ENCODE measurements around the gene CCN6. TPM values are rescaled to one million over a fixed set of nuclear protein-coding genes. Genes with fewer than 3 reads are reported as not detected.
"Not testable (repeated sequence)": the region's sequence is repeated elsewhere in the genome, so short reads cannot be mapped to it uniquely, and the experiment has no call there.

The CCN6 gene
- total RNA-seq, 1 donor from 2014 or later = not detected

- no peak for DNase-seq (ENCODE audit: low spot score)
- Histone ChIP-seq H3K79me2 (ENCODE audit: low read depth) (no peaks in the 10 kb centered on the region), H3K36me3 (no peaks in the 10 kb centered on the region), H3K4me1 (peaks cover 5% of the 10 kb centered on the region), H2AFZ (replicated peaks) (no peak overlapping the region), H3K4me3 (no peak overlapping the region), H3F3A (ENCODE audit: low read depth) (no peaks in the 10 kb centered on the region), H4K20me1 (ENCODE audit: low read depth) (no peaks in the 10 kb centered on the region), H3K9ac (no peak overlapping the region), H3K4me2 (no peak overlapping the region), H3K27me3 (no peaks in the 10 kb centered on the region), H3K9me3 (ENCODE audit: low read depth) (no peaks in the 10 kb centered on the region), H3K27ac (no peak overlapping the region)
- H3K36me3 Mint-ChIP-seq = no peaks in the 10 kb centered on the region
- peak overlapping the region; percentile 87 for H3K27ac Mint-ChIP-seq
- H3K4me3 Mint-ChIP-seq = no peak overlapping the region
- H3K9me3 Mint-ChIP-seq = peaks cover 10% of the 10 kb centered on the region
- peaks cover 13% of the 10 kb centered on the region for H3K27me3 Mint-ChIP-seq (ENCODE audit: insufficient read depth, low read depth)
- peaks cover 9% of the 10 kb centered on the region for H3K4me1 Mint-ChIP-seq
- TF ChIP-seq, protein P1, sequence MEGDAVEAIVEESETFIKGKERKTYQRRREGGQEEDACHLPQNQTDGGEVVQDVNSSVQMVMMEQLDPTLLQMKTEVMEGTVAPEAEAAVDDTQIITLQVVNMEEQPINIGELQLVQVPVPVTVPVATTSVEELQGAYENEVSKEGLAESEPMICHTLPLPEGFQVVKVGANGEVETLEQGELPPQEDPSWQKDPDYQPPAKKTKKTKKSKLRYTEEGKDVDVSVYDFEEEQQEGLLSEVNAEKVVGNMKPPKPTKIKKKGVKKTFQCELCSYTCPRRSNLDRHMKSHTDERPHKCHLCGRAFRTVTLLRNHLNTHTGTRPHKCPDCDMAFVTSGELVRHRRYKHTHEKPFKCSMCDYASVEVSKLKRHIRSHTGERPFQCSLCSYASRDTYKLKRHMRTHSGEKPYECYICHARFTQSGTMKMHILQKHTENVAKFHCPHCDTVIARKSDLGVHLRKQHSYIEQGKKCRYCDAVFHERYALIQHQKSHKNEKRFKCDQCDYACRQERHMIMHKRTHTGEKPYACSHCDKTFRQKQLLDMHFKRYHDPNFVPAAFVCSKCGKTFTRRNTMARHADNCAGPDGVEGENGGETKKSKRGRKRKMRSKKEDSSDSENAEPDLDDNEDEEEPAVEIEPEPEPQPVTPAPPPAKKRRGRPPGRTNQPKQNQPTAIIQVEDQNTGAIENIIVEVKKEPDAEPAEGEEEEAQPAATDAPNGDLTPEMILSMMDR (IDR thresholded peaks at IDR 0.05) = no peak
- no peak for TF ChIP-seq EZH2phosphoT487 (IDR thresholded peaks at IDR 0.05)
- no peak for TF ChIP-seq EZH2 (IDR thresholded peaks at IDR 0.05)
These were observed 4.7 kb upstream of the CCN6 start for GRCh38 chr6:112049026-112049799.

DNA sequence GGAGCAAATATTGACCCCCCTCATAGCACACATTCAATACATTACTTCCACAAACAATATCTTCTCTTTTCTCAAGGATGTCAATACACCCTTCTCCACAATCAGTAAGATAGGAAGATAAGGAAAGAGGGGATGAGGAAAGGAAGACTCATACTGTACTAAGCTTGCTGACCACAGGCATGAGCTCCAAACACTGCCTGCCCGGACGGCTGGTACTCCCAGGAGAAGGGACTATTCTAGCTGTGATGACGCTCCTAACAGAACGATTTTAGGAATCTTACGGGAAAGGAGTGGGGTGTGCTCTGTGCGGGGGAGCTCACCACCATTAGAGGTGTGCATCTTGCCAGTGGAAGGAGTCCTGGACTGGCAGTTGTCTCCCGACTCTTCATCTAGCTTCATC lies 3.9 kb upstream of the CCN6 start:
- TF ChIP-seq EZH2 (IDR thresholded peaks at IDR 0.05) (no peak), EZH2phosphoT487 (IDR thresholded peaks at IDR 0.05) (no peak)
- TF ChIP-seq, protein P1 (IDR thresholded peaks at IDR 0.05) = no peak
- Mint-ChIP-seq H3K9me3 (peaks cover 10% of the 10 kb centered on the region), H3K4me1 (peaks cover 9% of the 10 kb centered on the region)

GRCh38 chr6:112050429-112050828 lies 3.5 kb upstream of the CCN6 start:
- H3K36me3 ChIP-seq = no peaks in the 10 kb centered on the region
- DNase-seq (ENCODE audit: low spot score) = no peak
- Mint-ChIP-seq H3K4me1 (peaks cover 9% of the 10 kb centered on the region), H3K4me3 (no peak overlapping the region), H3K36me3 (no peaks in the 10 kb centered on the region), H3K27me3 (ENCODE audit: insufficient read depth, low read depth) (peaks cover 13% of the 10 kb centered on the region), H3K27ac (no peak overlapping the region), H3K9me3 (peaks cover 10% of the 10 kb centered on the region)
- no peaks in the 10 kb centered on the region for H3F3A ChIP-seq (ENCODE audit: low read depth)
- no peak overlapping the region for H3K4me3 ChIP-seq
- no peaks in the 10 kb centered on the region for H3K9me3 ChIP-seq (ENCODE audit: low read depth)
- H3K4me2 ChIP-seq = no peak overlapping the region
- H3K4me1 ChIP-seq = peaks cover 5% of the 10 kb centered on the region
- no peak overlapping the region for H3K27ac ChIP-seq
- no peaks in the 10 kb centered on the region for H3K79me2 ChIP-seq (ENCODE audit: low read depth)
- no peaks in the 10 kb centered on the region for H3K27me3 ChIP-seq
- no peak overlapping the region for H2AFZ ChIP-seq (replicated peaks)
- H3K9ac ChIP-seq = no peak overlapping the region
- TF ChIP-seq EZH2 (IDR thresholded peaks at IDR 0.05) (no peak), EZH2phosphoT487 (IDR thresholded peaks at IDR 0.05) (no peak)
- TF ChIP-seq, protein P1 (IDR thresholded peaks at IDR 0.05) = no peak
- H4K20me1 ChIP-seq (ENCODE audit: low read depth) = no peaks in the 10 kb centered on the region

More for the DNA sequence above, 3.9 kb upstream of the CCN6 start:
- Histone ChIP-seq H3K4me2 (no peak overlapping the region), H2AFZ (replicated peaks) (no peak overlapping the region), H3K9ac (no peak overlapping the region), H3K9me3 (ENCODE audit: low read depth) (no peaks in the 10 kb centered on the region), H3K27ac (no peak overlapping the region), H4K20me1 (ENCODE audit: low read depth) (no peaks in the 10 kb centered on the region), H3K27me3 (no peaks in the 10 kb centered on the region), H3K4me3 (no peak overlapping the region), H3K79me2 (ENCODE audit: low read depth) (no peaks in the 10 kb centered on the region), H3F3A (ENCODE audit: low read depth) (no peaks in the 10 kb centered on the region), H3K4me1 (peaks cover 5% of the 10 kb centered on the region), H3K36me3 (no peaks in the 10 kb centered on the region)
- H3K4me3 Mint-ChIP-seq = no peak overlapping the region
- H3K27me3 Mint-ChIP-seq (ENCODE audit: insufficient read depth, low read depth) = peaks cover 13% of the 10 kb centered on the region
- H3K27ac Mint-ChIP-seq = no peak overlapping the region
- no peaks in the 10 kb centered on the region for H3K36me3 Mint-ChIP-seq
- DNase-seq (ENCODE audit: low spot score) = no peak

GRCh38 chr6:112051251-112051740 lies 2.6 kb upstream of the CCN6 start:
- H3K4me3 Mint-ChIP-seq; H3F3A ChIP-seq (ENCODE audit: low read depth); H3K4me1 Mint-ChIP-seq; H3K79me2 ChIP-seq (ENCODE audit: low read depth); H4K20me1 ChIP-seq (ENCODE audit: low read depth); H3K4me3 ChIP-seq; H3K36me3 ChIP-seq; H3K9me3 ChIP-seq (ENCODE audit: low read depth); H3K9ac ChIP-seq; H3K27me3 ChIP-seq; H2AFZ ChIP-seq (replicated peaks); H3K4me1 ChIP-seq; H3K27ac Mint-ChIP-seq; H3K27ac ChIP-seq; DNase-seq (ENCODE audit: low spot score); H3K4me2 ChIP-seq; H3K36me3 Mint-ChIP-seq: not testable (repeated sequence)
- peaks cover 10% of the 10 kb centered on the region for H3K9me3 Mint-ChIP-seq
- H3K27me3 Mint-ChIP-seq (ENCODE audit: insufficient read depth, low read depth) = peaks cover 13% of the 10 kb centered on the region

Measured in neural progenitor cell (in vitro differentiated cells).